Activated CD8-positive, alpha-beta memory T cell treated with anti-CD3 and anti-CD28 coated beads for 4 hours (primary cell): ENCODE measurements around the gene FOXP1.

ENCODE experiments used
- DNase-seq, 2 donors: peaks; one replicate each; pipeline ENCODE4 v3.0.0-alpha.2; 2020; ENCODE audit warnings: low read depth in 2 of 2

The FOXP1 gene

GRCh38 chr3:71104556-71104955, 479.0 kb downstream of the FOXP1 start:
- no peak for DNase-seq

GRCh38 chr3:71104121-71104541, 479.4 kb downstream of the FOXP1 start:
- no peak for DNase-seq

GRCh38 chr3:71103430-71103921, 480.1 kb downstream of the FOXP1 start:
- DNase-seq = no peak

GRCh38 chr3:71102111-71102983, 481.2 kb downstream of the FOXP1 start:
- DNase-seq = no peak

GRCh38 chr3:71101626-71102025, 481.9 kb downstream of the FOXP1 start:
- no peak for DNase-seq

- no peak for DNase-seq
Observed at GRCh38 chr3:71101014-71101413, 482.5 kb downstream of the FOXP1 start.

GRCh38 chr3:71099997-71100719, 483.4 kb downstream of the FOXP1 start:
- no peak for DNase-seq

GRCh38 chr3:71097557-71097956, 486.0 kb downstream of the FOXP1 start:
- DNase-seq = no peak

GRCh38 chr3:71095511-71096291, 487.8 kb downstream of the FOXP1 start:
- DNase-seq = no peak

- no peak for DNase-seq
Observed at GRCh38 chr3:71094658-71095209, 488.8 kb downstream of the FOXP1 start.

- DNase-seq = no peak
Observed at GRCh38 chr3:71092665-71093064, 490.9 kb downstream of the FOXP1 start.

- no peak for DNase-seq
Observed at GRCh38 chr3:71090207-71090606, 493.3 kb downstream of the FOXP1 start.

- no peak for DNase-seq
Observed at GRCh38 chr3:71089271-71089847, 494.2 kb downstream of the FOXP1 start.

GRCh38 chr3:71088742-71089141, 494.8 kb downstream of the FOXP1 start:
- no peak for DNase-seq

GRCh38 chr3:71088019-71088708, 495.4 kb downstream of the FOXP1 start:
- DNase-seq = no peak

GRCh38 chr3:71087143-71088018, 496.1 kb downstream of the FOXP1 start:
- no peak for DNase-seq

GRCh38 chr3:71086777-71087142, 496.8 kb downstream of the FOXP1 start:
- DNase-seq = no peak

GRCh38 chr3:71083726-71084131, 499.8 kb downstream of the FOXP1 start:
- no peak for DNase-seq

GRCh38 chr3:71082833-71083232, 500.7 kb downstream of the FOXP1 start:
- no peak for DNase-seq
